ACC112 (cell line): Measurements from ENCODE around the gene CEACAM20.

Source experiments
- H2AFZ ChIP-seq: fragments of 200-600 bp; sonication (generic); one replicate; pipeline ENCODE4 v1.6.0; 2017; ENCODE audit warnings: antibody characterized with exemption, low read length; ENCODE audit not compliant: unreplicated experiment
- H3K27ac ChIP-seq: fragments of 200-600 bp; sonication (generic); 2 replicates; pipeline ENCODE4 v1.5.1; 2014; ENCODE audit warnings: low read depth, mild to moderate bottlenecking, antibody characterized with exemption, low read length, moderate library complexity
- H3K27me3 ChIP-seq: fragments of 200-600 bp; sonication (generic); 2 replicates; pipeline ENCODE4 v1.6.1; 2014; ENCODE audit warnings: mild to moderate bottlenecking, antibody characterized with exemption, low read length, moderate library complexity, mixed read lengths; ENCODE audit not compliant: insufficient read depth
- H3K36me3 ChIP-seq: fragments of 200-600 bp; sonication (generic); 2 replicates; pipeline ENCODE4 v1.6.1; 2016; ENCODE audit warnings: mild to moderate bottlenecking, antibody characterized with exemption, low read length, moderate library complexity, mixed read lengths; ENCODE audit not compliant: insufficient read depth
- H3K4me1 ChIP-seq: fragments of 200-600 bp; sonication (generic); one replicate; pipeline ENCODE4 v1.6.1; 2016; ENCODE audit warnings: low read length, mixed read lengths; ENCODE audit not compliant: insufficient read depth, unreplicated experiment, control insufficient read depth
- H3K4me3 ChIP-seq: fragments of 200-600 bp; sonication (generic); 2 replicates; pipeline ENCODE4 v1.5.1; 2014; ENCODE audit warnings: mild to moderate bottlenecking, low read depth, low read length
- H3K79me2 ChIP-seq: fragments of 200-600 bp; sonication (generic); one replicate; pipeline ENCODE4 v1.6.0; 2016; ENCODE audit warnings: low read length; ENCODE audit not compliant: control insufficient read depth, unreplicated experiment, insufficient read depth

CEACAM20 gene

GRCh38 chr19:44521370-44521769 is 8.1 kb downstream of the CEACAM20 start:
- no peaks in the 10 kb centered on the region for H3K79me2 ChIP-seq
- H3K36me3 ChIP-seq: no peaks in the 10 kb centered on the region
- no peak overlapping the region for H3K27ac ChIP-seq
- H2AFZ ChIP-seq: no peak overlapping the region
- H3K4me3 ChIP-seq: no peak overlapping the region
- no peaks in the 10 kb centered on the region for H3K4me1 ChIP-seq
- H3K27me3 ChIP-seq: peaks cover 13% of the 10 kb centered on the region

- Histone ChIP-seq H3K79me2 (no peaks in the 10 kb centered on the region), H2AFZ (no peak overlapping the region), H3K4me1 (no peaks in the 10 kb centered on the region), H3K36me3 (no peaks in the 10 kb centered on the region), H3K27me3 (peaks cover 17% of the 10 kb centered on the region; the same call in 1 of the 2 replicates), H3K4me3 (no peak overlapping the region), H3K27ac (no peak overlapping the region)
Measured at GRCh38 chr19:44517146-44517545, 12.3 kb downstream of the CEACAM20 start.

- peaks cover 22% of the 10 kb centered on the region; the same call in 1 of the 2 replicates for H3K27me3 ChIP-seq
- no peak overlapping the region for H3K27ac ChIP-seq
- H2AFZ ChIP-seq: no peak overlapping the region
- H3K36me3 ChIP-seq: no peaks in the 10 kb centered on the region
- H3K4me3 ChIP-seq: no peak overlapping the region
- H3K79me2 ChIP-seq: no peaks in the 10 kb centered on the region
- H3K4me1 ChIP-seq: no peaks in the 10 kb centered on the region
Measured at GRCh38 chr19:44515907-44516306, 13.6 kb downstream of the CEACAM20 start.

- no peaks in the 10 kb centered on the region for H3K36me3 ChIP-seq
- no peaks in the 10 kb centered on the region for H3K4me1 ChIP-seq
- H3K27ac ChIP-seq: no peak overlapping the region
- H3K27me3 ChIP-seq: peaks cover 23% of the 10 kb centered on the region
- no peak overlapping the region for H3K4me3 ChIP-seq
- H3K79me2 ChIP-seq: no peaks in the 10 kb centered on the region
- no peak overlapping the region for H2AFZ ChIP-seq
Measured at GRCh38 chr19:44515031-44515430, 14.4 kb downstream of the CEACAM20 start.

- no peaks in the 10 kb centered on the region for H3K36me3 ChIP-seq
- H3K79me2 ChIP-seq: no peaks in the 10 kb centered on the region
- H3K4me1 ChIP-seq: no peaks in the 10 kb centered on the region
- H3K27ac ChIP-seq: no peak overlapping the region
- H3K27me3 ChIP-seq: peaks cover 38% of the 10 kb centered on the region
- no peak overlapping the region for H2AFZ ChIP-seq
- H3K4me3 ChIP-seq: no peak overlapping the region
Measured at GRCh38 chr19:44512326-44513298, 16.9 kb downstream of the CEACAM20 start.

- no peak overlapping the region for H3K4me3 ChIP-seq
- no peaks in the 10 kb centered on the region for H3K36me3 ChIP-seq
- peaks cover 52% of the 10 kb centered on the region for H3K27me3 ChIP-seq
- no peaks in the 10 kb centered on the region for H3K4me1 ChIP-seq
- H3K79me2 ChIP-seq: no peaks in the 10 kb centered on the region
- no peak overlapping the region for H2AFZ ChIP-seq
- no peak overlapping the region for H3K27ac ChIP-seq
Measured at GRCh38 chr19:44509478-44509877, 20.0 kb downstream of the CEACAM20 start.

GRCh38 chr19:44499962-44500949 is 29.2 kb downstream of the CEACAM20 start, which contains the start of gene ZNF180:
TSS of gene ZNF180 (minus strand) at chr19:44500522. CDS start at chr19:44497334, 3,188 bp downstream.
- Histone ChIP-seq H3K27ac (peak within 1 kb of the TSS; percentile 30; the same call in 1 of the 2 replicates), H3K79me2 (peaks cover 32% of the 10 kb centered on the region), H3K27me3 (peaks cover 1% of the 10 kb centered on the region; the same call in 1 of the 2 replicates), H3K4me3 (peak within 1 kb of the TSS; percentile 90), H2AFZ (peak within 1 kb of the TSS; percentile 79), H3K36me3 (peaks cover 11% of the 10 kb centered on the region), H3K4me1 (no peaks in the 10 kb centered on the region)

- Histone ChIP-seq H3K79me2 (peaks cover 34% of the 10 kb centered on the region), H3K27ac (no peak overlapping the region), H3K36me3 (peaks cover 18% of the 10 kb centered on the region), H3K4me3 (peak overlapping the region; percentile 90), H3K27me3 (no peaks in the 10 kb centered on the region), H3K4me1 (no peaks in the 10 kb centered on the region), H2AFZ (peak overlapping the region; percentile 79)
Measured at GRCh38 chr19:44499559-44499958, 29.9 kb downstream of the CEACAM20 start.

- Histone ChIP-seq H3K4me3 (peak overlapping the region; percentile 90), H3K4me1 (no peaks in the 10 kb centered on the region), H3K79me2 (peaks cover 34% of the 10 kb centered on the region), H2AFZ (no peak overlapping the region), H3K27me3 (no peaks in the 10 kb centered on the region), H3K36me3 (peaks cover 23% of the 10 kb centered on the region), H3K27ac (no peak overlapping the region)
Measured at GRCh38 chr19:44498988-44499387, 30.5 kb downstream of the CEACAM20 start.

GRCh38 chr19:44496711-44497110 is 32.8 kb downstream of the CEACAM20 start:
- Histone ChIP-seq H3K27me3 (no peaks in the 10 kb centered on the region), H3K27ac (no peak overlapping the region), H3K79me2 (peaks cover 34% of the 10 kb centered on the region), H3K36me3 (peaks cover 39% of the 10 kb centered on the region), H3K4me1 (no peaks in the 10 kb centered on the region), H3K4me3 (no peak overlapping the region), H2AFZ (no peak overlapping the region)
